Neutrophil (primary cell): ENCODE results near the gene SPACA1.

Source experiments
- H3K27ac ChIP-seq: fragments of 200-600 bp; sonication (generic); 2 replicates; pipeline ENCODE4 v1.5.1; 2016; ENCODE audit warnings: mild to moderate bottlenecking, moderate library complexity
- H3K27me3 ChIP-seq: fragments of 200-600 bp; sonication (generic); 2 replicates; pipeline ENCODE4 v1.6.0; 2016; ENCODE audit warnings: mild to moderate bottlenecking
- H3K36me3 ChIP-seq: fragments of 200-600 bp; sonication (generic); 2 replicates; pipeline ENCODE4 v1.5.1; 2017
- H3K4me1 ChIP-seq, 2 experiments: fragments of 200-600 bp in 1 of 2; sonication (generic) in 1 of 2; 1 replicate in 1 of 2; 2 replicates in 1 of 2; pipeline versions ENCODE4 v1.5.1 to v1.6.1; 2013 to 2016; ENCODE audit warnings: low read depth in 1 of 2, low read length in 1 of 2, mild to moderate bottlenecking in 1 of 2, moderate library complexity in 1 of 2; ENCODE audit not compliant: control insufficient read depth in 1 of 2, insufficient read depth in 1 of 2
- H3K4me3 ChIP-seq, 2 experiments: fragments of 200-600 bp in 1 of 2; sonication (generic) in 1 of 2; 1 replicate in 1 of 2; 2 replicates in 1 of 2; pipeline ENCODE4 v1.5.1; 2013 to 2016; ENCODE audit warnings: low read depth in 1 of 2, low read length in 1 of 2, mild to moderate bottlenecking in 1 of 2, moderate library complexity in 1 of 2
- H3K9me3 ChIP-seq: fragments of 200-600 bp; sonication (generic); 2 replicates; pipeline ENCODE4 v1.5.1; 2016
- CTCF ChIP-seq: fragments of 200-600 bp; sonication (generic); IDR thresholded peaks from 2 replicates; pipeline ENCODE4 v1.5.1; 2016; ENCODE audit warnings: antibody characterized with exemption

Gene SPACA1

DNA sequence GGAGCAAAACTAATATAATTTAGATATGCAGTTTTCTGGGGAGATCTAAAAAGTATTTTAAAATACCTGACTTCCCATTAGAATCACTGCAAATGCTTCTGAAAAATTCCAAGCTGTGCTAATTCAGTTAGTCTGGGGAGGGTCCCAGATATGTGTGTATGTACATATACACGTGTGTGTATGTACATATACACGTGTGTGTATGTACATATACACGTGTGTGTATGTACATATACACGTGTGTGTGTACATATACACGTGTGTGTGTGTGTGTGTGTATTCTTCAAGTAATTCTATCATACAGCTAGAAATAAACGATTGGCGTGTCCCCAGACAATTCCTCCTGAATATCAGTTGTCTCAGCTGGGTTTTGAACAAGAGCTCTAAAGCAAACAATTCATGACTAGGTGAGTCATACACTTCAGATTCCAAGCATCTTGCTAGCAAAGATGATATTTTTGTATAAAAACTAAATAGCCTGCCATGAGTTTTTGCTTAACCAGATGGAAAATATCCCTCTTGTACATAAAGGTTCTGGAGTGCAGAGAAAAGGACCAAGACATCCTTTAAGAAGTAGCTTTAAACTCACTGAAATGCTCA is 58.2 kb downstream of the SPACA1 start:
- no peaks in the 10 kb centered on the region for H3K36me3 ChIP-seq
- TF ChIP-seq CTCF, result no peak
- no peaks in the 10 kb centered on the region for H3K9me3 ChIP-seq
- no peak overlapping the region for H3K27ac ChIP-seq
- H3K27me3 ChIP-seq, result no peaks in the 10 kb centered on the region
- H3K4me3 ChIP-seq, result no peak overlapping the region
- no peaks in the 10 kb centered on the region for H3K4me1 ChIP-seq

DNA sequence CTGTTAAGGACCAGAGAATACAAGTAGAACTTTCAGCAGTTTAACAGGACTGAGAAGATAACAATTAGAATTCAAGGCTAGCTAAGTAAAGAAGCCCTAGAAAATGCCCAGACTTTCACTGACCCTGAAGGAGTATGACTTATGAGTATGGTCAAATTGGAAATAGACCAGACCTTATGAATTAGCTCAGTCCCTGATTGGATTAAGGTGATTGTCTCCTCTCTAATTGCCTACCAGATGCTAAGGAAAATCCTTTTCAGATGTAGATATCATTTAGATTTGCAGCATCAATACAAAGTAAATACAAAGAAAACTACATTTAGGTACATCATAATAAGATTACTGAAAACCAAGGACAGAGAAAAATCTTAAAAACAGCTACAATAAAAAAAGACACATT is 59.6 kb downstream of the SPACA1 start:
- no peak overlapping the region for H3K27ac ChIP-seq
- no peaks in the 10 kb centered on the region for H3K27me3 ChIP-seq
- no peak for TF ChIP-seq CTCF
- H3K4me1 ChIP-seq, result no peaks in the 10 kb centered on the region
- H3K36me3 ChIP-seq, result no peaks in the 10 kb centered on the region
- H3K4me3 ChIP-seq, result no peak overlapping the region
- no peaks in the 10 kb centered on the region for H3K9me3 ChIP-seq

GRCh38 chr6:88111991-88112390 is 64.3 kb downstream of the SPACA1 start:
- no peak for TF ChIP-seq CTCF
- Histone ChIP-seq H3K27me3 (no peaks in the 10 kb centered on the region), H3K4me3 (no peak overlapping the region), H3K27ac (no peak overlapping the region), H3K4me1 (no peaks in the 10 kb centered on the region), H3K9me3 (no peaks in the 10 kb centered on the region), H3K36me3 (no peaks in the 10 kb centered on the region)

- no peak for TF ChIP-seq CTCF
- Histone ChIP-seq H3K27ac (no peak overlapping the region), H3K4me1 (no peaks in the 10 kb centered on the region), H3K4me3 (no peak overlapping the region), H3K27me3 (no peaks in the 10 kb centered on the region), H3K36me3 (no peaks in the 10 kb centered on the region), H3K9me3 (no peaks in the 10 kb centered on the region)
Observed at GRCh38 chr6:88114838-88115237, 67.2 kb downstream of the SPACA1 start.

DNA sequence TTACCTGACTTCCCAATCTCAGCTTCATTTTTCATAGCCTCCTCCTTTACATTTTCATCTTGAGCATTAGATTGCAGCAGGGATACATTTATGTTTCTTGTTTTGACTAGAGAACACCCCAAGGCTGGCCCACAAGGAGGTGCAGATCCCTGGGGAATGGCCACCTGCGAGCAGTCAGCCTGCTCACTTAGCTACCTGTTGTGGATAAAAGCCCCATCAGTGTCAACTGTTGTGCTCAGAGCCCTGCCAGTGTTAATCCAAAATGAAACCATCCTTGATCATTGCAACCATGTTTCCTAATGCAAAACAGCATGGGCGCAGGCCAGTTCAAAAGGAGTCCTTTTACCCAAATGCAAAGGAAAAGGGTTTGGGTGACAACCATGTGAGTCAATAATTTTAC is 67.7 kb downstream of the SPACA1 start:
- Histone ChIP-seq H3K27ac (no peak overlapping the region), H3K36me3 (no peaks in the 10 kb centered on the region), H3K9me3 (no peaks in the 10 kb centered on the region), H3K4me1 (no peaks in the 10 kb centered on the region), H3K4me3 (no peak overlapping the region), H3K27me3 (no peaks in the 10 kb centered on the region)
- TF ChIP-seq CTCF, result no peak

DNA sequence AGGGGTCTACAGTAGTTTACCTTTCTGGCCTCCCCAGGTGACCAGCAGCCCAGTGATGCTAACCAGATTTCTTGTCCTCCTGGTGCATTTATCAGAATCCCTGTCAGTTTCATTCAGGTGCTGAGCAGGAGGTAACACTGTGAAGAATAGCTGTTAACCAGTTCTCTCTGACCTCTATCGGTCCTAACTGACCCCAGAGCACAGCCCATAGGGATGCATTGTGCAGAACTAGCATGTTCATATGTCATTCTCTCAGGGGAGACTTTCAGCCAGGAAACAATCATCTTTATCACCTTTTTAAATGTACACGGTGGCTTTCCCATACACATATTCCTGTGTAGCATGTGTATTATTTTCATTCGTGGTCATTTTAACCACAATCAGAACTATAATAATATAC is 68.6 kb downstream of the SPACA1 start:
- Histone ChIP-seq H3K27ac (no peak overlapping the region), H3K27me3 (no peaks in the 10 kb centered on the region), H3K9me3 (no peaks in the 10 kb centered on the region), H3K4me1 (no peaks in the 10 kb centered on the region), H3K4me3 (no peak overlapping the region), H3K36me3 (no peaks in the 10 kb centered on the region)
- no peak for TF ChIP-seq CTCF
